ENCODE measurements around the gene AQP3. TPM values are rescaled to one million over a fixed set of nuclear protein-coding genes. Genes with fewer than 3 reads are reported as not detected.

The AQP3 gene
- total RNA-seq, 1 experiment from 2014 or later, result 24.8 TPM

DNA sequence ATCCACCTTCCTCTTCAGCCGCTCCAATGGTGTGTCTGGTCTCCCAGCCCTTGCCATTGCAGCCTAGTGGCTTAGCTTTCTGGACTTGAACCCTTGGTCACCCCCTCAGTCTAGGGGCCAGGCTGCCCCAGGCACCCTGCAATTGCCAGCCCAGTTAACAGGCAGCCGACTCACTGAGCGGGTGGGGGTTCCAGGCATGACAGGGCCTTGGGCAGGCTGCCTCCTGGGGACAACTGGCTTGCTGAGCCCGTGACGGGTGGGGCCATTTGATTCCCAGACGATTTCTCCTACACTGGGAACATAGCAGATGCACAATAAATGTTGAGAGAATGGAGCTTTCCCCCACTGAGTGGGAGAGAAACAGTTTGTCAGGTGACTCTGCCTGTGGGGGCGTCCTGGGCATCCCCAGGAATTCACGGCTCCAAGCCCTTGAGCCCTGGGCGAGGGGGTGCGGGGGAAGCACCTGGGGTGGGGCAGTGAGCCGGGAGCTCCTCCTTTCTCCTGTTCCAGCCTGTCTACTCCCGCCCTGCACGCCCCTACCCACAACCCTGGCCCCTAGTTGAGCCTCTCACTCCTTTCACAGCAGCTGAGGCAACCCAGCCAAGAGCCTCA lies 32.4 kb downstream of the AQP3 start:
- DNase-seq, result no peak
- H3K4me1 Mint-ChIP-seq (ENCODE audit: low read depth, unreplicated experiment), result peaks cover 47% of the 10 kb centered on the region
- TF ChIP-seq CTCF (IDR thresholded peaks at IDR 0.05; ENCODE audit: insufficient read depth in 1 of 2, low read depth in 1 of 2, low read length in 1 of 2, severe bottlenecking in 1 of 2, unreplicated experiment in 1 of 2), result no peak
- no peaks in the 10 kb centered on the region for H3K9me3 Mint-ChIP-seq (ENCODE audit: unreplicated experiment)
- Histone ChIP-seq H3K4me1 (peaks cover 44% of the 10 kb centered on the region), H3K4me3 (ENCODE audit: low read depth, low read length) (no peak overlapping the region), H3K27me3 (replicated peaks; ENCODE audit: control insufficient read depth, insufficient read depth, low read length) (no peaks in the 10 kb centered on the region), H3K9me3 (no peaks in the 10 kb centered on the region), H3K36me3 (ENCODE audit: control insufficient read depth, insufficient read depth, low read length) (no peaks in the 10 kb centered on the region; the same call in 1 of the 2 replicates)
- no peaks in the 10 kb centered on the region for H3K27me3 Mint-ChIP-seq (ENCODE audit: insufficient read depth, unreplicated experiment)
- intact Hi-C loops (cut with micrococcal nuclease; ENCODE audit: unreplicated experiment), result loop anchor here (1.0 to 2.0 kb wide), 6 partner anchors 12 to 186 kb away; no protein-coding TSS in a partner anchor
- ChIA-PET POLR2A (interaction anchor here (1.0 to 1.3 kb wide), 3 partner anchors 10 to 59 kb away, joined by 3 to 9 read pairs (median 4); partner anchors contain the start of genes AQP3 and NOL6), CTCF (interaction anchor here (1.0 to 3.7 kb wide), 11 partner anchors 11 to 92 kb away, joined by 3 to 32 read pairs (median 18); partner anchors contain the start of genes AQP3 and NOL6)
- peaks cover 5% of the 10 kb centered on the region for H3K36me3 Mint-ChIP-seq (ENCODE audit: insufficient read depth, unreplicated experiment)
- peak overlapping the region; percentile 89 for H3K27ac Mint-ChIP-seq (ENCODE audit: unreplicated experiment)
- H3K4me3 Mint-ChIP-seq (ENCODE audit: unreplicated experiment), result peak overlapping the region; percentile 45
- BruUV-seq (replicated peaks), result no TSS peak

DNA sequence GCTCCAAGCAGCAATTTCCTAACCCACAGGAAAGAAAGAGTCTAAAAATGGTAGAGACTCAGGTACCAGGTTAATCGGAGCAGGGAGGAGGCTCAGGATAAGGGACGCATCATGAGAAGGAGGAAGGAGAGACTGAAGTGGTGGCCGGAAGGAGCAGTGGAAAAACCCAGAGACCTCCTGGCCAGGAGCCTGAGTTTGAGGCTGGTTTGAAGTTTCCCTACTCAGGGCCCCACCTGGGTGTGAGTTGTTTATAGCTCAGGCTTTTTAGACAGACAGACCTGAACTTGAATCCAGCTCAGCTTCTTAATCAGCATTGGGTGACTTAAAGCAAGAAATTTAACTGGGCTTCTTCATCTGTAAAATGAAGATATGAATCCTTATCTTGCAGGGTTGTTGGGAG lies 33.1 kb downstream of the AQP3 start:
- DNase-seq, result no peak
- H3K27ac Mint-ChIP-seq (ENCODE audit: unreplicated experiment), result peak overlapping the region; percentile 6
- Histone ChIP-seq H3K4me1 (peaks cover 44% of the 10 kb centered on the region), H3K4me3 (ENCODE audit: low read depth, low read length) (no peak overlapping the region), H3K36me3 (ENCODE audit: control insufficient read depth, insufficient read depth, low read length) (no peaks in the 10 kb centered on the region; the same call in 1 of the 2 replicates), H3K27me3 (replicated peaks; ENCODE audit: control insufficient read depth, insufficient read depth, low read length) (no peaks in the 10 kb centered on the region), H3K9me3 (no peaks in the 10 kb centered on the region)
- H3K36me3 Mint-ChIP-seq (ENCODE audit: insufficient read depth, unreplicated experiment), result peaks cover 5% of the 10 kb centered on the region
- no peak overlapping the region for H3K4me3 Mint-ChIP-seq (ENCODE audit: unreplicated experiment)
- no peak for TF ChIP-seq CTCF (IDR thresholded peaks at IDR 0.05; ENCODE audit: insufficient read depth in 1 of 2, low read depth in 1 of 2, low read length in 1 of 2, severe bottlenecking in 1 of 2, unreplicated experiment in 1 of 2)
- peaks cover 42% of the 10 kb centered on the region for H3K4me1 Mint-ChIP-seq (ENCODE audit: low read depth, unreplicated experiment)
- intact Hi-C loops (cut with micrococcal nuclease; ENCODE audit: unreplicated experiment), result loop anchor here (2.0 kb wide), 3 partner anchors 23 to 53 kb away; no protein-coding TSS in a partner anchor
- no peaks in the 10 kb centered on the region for H3K9me3 Mint-ChIP-seq (ENCODE audit: unreplicated experiment)
- no peaks in the 10 kb centered on the region for H3K27me3 Mint-ChIP-seq (ENCODE audit: insufficient read depth, unreplicated experiment)
- BruUV-seq (replicated peaks), result no TSS peak
- ChIA-PET POLR2A (no interaction called here), CTCF (interaction anchor here (1.0 to 3.7 kb wide), 7 partner anchors 10 to 92 kb away, joined by 3 to 32 read pairs (median 18); partner anchors contain the start of genes AQP3 and NOL6)

GRCh38 chr9:33408087-33408486 lies 39.3 kb downstream of the AQP3 start:
- no peak overlapping the region for H3K27ac Mint-ChIP-seq (ENCODE audit: unreplicated experiment)
- intact Hi-C loops (cut with micrococcal nuclease; ENCODE audit: unreplicated experiment), result no loop called here
- POLR2A ChIA-PET, result no interaction called here

More at GRCh38 chr9:33408087-33408486, 39.3 kb downstream of the AQP3 start:
- no peaks in the 10 kb centered on the region for H3K27me3 Mint-ChIP-seq (ENCODE audit: insufficient read depth, unreplicated experiment)
- H3K4me3 Mint-ChIP-seq (ENCODE audit: unreplicated experiment), result no peak overlapping the region
- 0 out of 2 replicates have a peak, but pooled peaks cover 3% of the 10 kb centered on the region for H3K4me1 ChIP-seq
- no peaks in the 10 kb centered on the region for H3K36me3 ChIP-seq (ENCODE audit: control insufficient read depth, insufficient read depth, low read length)
- BruUV-seq (replicated peaks), result no TSS peak
- H3K36me3 Mint-ChIP-seq (ENCODE audit: insufficient read depth, unreplicated experiment), result no peaks in the 10 kb centered on the region
- no peaks in the 10 kb centered on the region for H3K9me3 Mint-ChIP-seq (ENCODE audit: unreplicated experiment)
- H3K9me3 ChIP-seq, result no peaks in the 10 kb centered on the region
- H3K4me3 ChIP-seq (ENCODE audit: low read depth, low read length), result no peak overlapping the region
- CTCF ChIA-PET, result interaction anchor here (1.1 kb wide), 1 partner anchor 59 kb away, joined by 3 read pairs; no protein-coding TSS in a partner anchor
- peaks cover 11% of the 10 kb centered on the region for H3K4me1 Mint-ChIP-seq (ENCODE audit: low read depth, unreplicated experiment)
- DNase-seq, result no peak
- no peaks in the 10 kb centered on the region for H3K27me3 ChIP-seq (replicated peaks; ENCODE audit: control insufficient read depth, insufficient read depth, low read length)
- TF ChIP-seq CTCF (IDR thresholded peaks at IDR 0.05; ENCODE audit: insufficient read depth in 1 of 2, low read depth in 1 of 2, low read length in 1 of 2, severe bottlenecking in 1 of 2, unreplicated experiment in 1 of 2), result no peak
